IMR-90 (cell line): Measurements from ENCODE around the gene NFASC. TPM values are rescaled to one million over a fixed set of nuclear protein-coding genes. Genes with fewer than 3 reads are reported as not detected.

Experiments
- ATAC-seq: fragments of 200-7000 bp; cut with Tn5 transposase; 2 replicates; pipeline ENCODE4 v1.9.1; 2020; ENCODE audit warnings: low read depth, mild to moderate bottlenecking, moderate library complexity
- BruUV-seq: library from RNA; stranded (reverse); fragments of 400-500 nt; replicated peaks from 2 replicates; lab custom pipeline; 2021; lab: Mats Ljungman, UMichigan
- CTCF ChIA-PET: fragments of 300-600 bp; formaldehyde crosslinking; extraction: SDS; loops from one replicate; lab custom pipeline; 2021; ENCODE audit warnings: antibody characterized with exemption; lab: Yijun Ruan, JAX
- POLR2A ChIA-PET: fragments of 300-600 bp; sonication (Branson Sonifier 250); formaldehyde crosslinking; loops from one replicate; lab custom pipeline; 2022; ENCODE audit warnings: antibody characterized with exemption; ENCODE audit not compliant: unreplicated experiment; lab: Charles Lee
- DNase-seq: peaks from one replicate; pipeline ENCODE4 v3.0.0; 2013
- H2AFZ ChIP-seq: replicated peaks from 2 replicates; pipeline ENCODE3; 2013; ENCODE audit warnings: low read length, mild to moderate bottlenecking; ENCODE audit not compliant: poor library complexity
- H2AK5ac ChIP-seq: 2 replicates; pipeline ENCODE4 v1.6.1; 2013; ENCODE audit warnings: low read depth, low read length, inconsistent platforms
- H2AK9ac ChIP-seq: replicated peaks from 2 replicates; pipeline ENCODE3; 2013; ENCODE audit warnings: mild to moderate bottlenecking, low read depth, low read length, moderate library complexity; ENCODE audit not compliant: poor library complexity
- H2BK120ac ChIP-seq: 2 replicates; pipeline ENCODE4 v1.6.1; 2013; ENCODE audit warnings: low read depth, low read length, inconsistent platforms
- H2BK15ac ChIP-seq: 3 replicates; pipeline ENCODE4 v1.6.1; 2013; ENCODE audit warnings: low read depth, low read length, inconsistent platforms
- H2BK20ac ChIP-seq: 2 replicates; pipeline ENCODE4 v1.6.1; 2013; ENCODE audit warnings: low read depth, mild to moderate bottlenecking, inconsistent platforms, low read length, moderate library complexity
- H2BK5ac ChIP-seq: 2 replicates; pipeline ENCODE4 v1.6.1; 2013; ENCODE audit warnings: mild to moderate bottlenecking, low read depth, low read length, inconsistent platforms; ENCODE audit not compliant: poor library complexity, severe bottlenecking
- H3K14ac ChIP-seq: replicated peaks from 2 replicates; pipeline ENCODE4 v1.6.1; 2013; ENCODE audit warnings: low read depth, low read length, inconsistent platforms
- H3K18ac ChIP-seq: 2 replicates; pipeline ENCODE4 v1.6.1; 2013; ENCODE audit warnings: low read depth, low read length, control low read depth
- H3K23ac ChIP-seq: 2 replicates; pipeline ENCODE4 v1.6.1; 2013; ENCODE audit warnings: low read depth, low read length, inconsistent platforms
- H3K27ac ChIP-seq: 2 replicates; pipeline ENCODE4 v1.5.1; 2013; ENCODE audit warnings: mild to moderate bottlenecking, control low read depth, low read length; ENCODE audit not compliant: insufficient read depth
- H3K27me3 ChIP-seq: 2 replicates; pipeline ENCODE4 v1.6.1; 2013; ENCODE audit warnings: low read length; ENCODE audit not compliant: control insufficient read depth, insufficient read depth
- H3K36me3 ChIP-seq: 2 replicates; pipeline ENCODE4 v1.6.1; 2013; ENCODE audit warnings: low read length, mixed read lengths; ENCODE audit not compliant: control insufficient read depth, insufficient read depth
- H3K4ac ChIP-seq: 2 replicates; pipeline ENCODE4 v1.6.1; 2013; ENCODE audit warnings: low read depth, low read length, inconsistent platforms
- H3K4me1 ChIP-seq: 2 replicates; pipeline ENCODE4 v1.6.1; 2013; ENCODE audit warnings: low read length, mixed read lengths; ENCODE audit not compliant: control insufficient read depth, insufficient read depth
- H3K4me2 ChIP-seq: 2 replicates; pipeline ENCODE4 v1.6.1; 2013; ENCODE audit warnings: low read depth, mild to moderate bottlenecking, control low read depth, low read length, moderate library complexity
- H3K4me3 ChIP-seq: 2 replicates; pipeline ENCODE4 v1.5.1; 2013; ENCODE audit warnings: low read depth, mild to moderate bottlenecking, control low read depth, low read length, moderate library complexity; ENCODE audit not compliant: insufficient read depth
- H3K56ac ChIP-seq: 2 replicates; pipeline ENCODE4 v1.6.1; 2013; ENCODE audit warnings: low read length, inconsistent platforms; ENCODE audit not compliant: insufficient read depth; ENCODE audit errors: extremely low read depth
- H3K79me1 ChIP-seq, 2 experiments: 2 replicates each; pipeline ENCODE4 v1.6.1; 2013; ENCODE audit warnings: low read length in 2 of 2, inconsistent platforms in 1 of 2, low read depth in 1 of 2
- H3K9ac ChIP-seq: 2 replicates; pipeline ENCODE4 v1.6.1; 2013; ENCODE audit warnings: low read depth, low read length, control low read depth
- H3K9me1 ChIP-seq: 2 replicates; pipeline ENCODE4 v1.6.1; 2013; ENCODE audit warnings: low read length, inconsistent platforms; ENCODE audit not compliant: insufficient read depth
- H3K9me3 ChIP-seq: 2 replicates; pipeline ENCODE4 v1.6.1; 2013; ENCODE audit warnings: low read length; ENCODE audit not compliant: control insufficient read depth, insufficient read depth
- H4K20me1 ChIP-seq: 2 replicates; pipeline ENCODE4 v1.6.1; 2013; ENCODE audit warnings: low read length, inconsistent platforms; ENCODE audit not compliant: insufficient read depth
- H4K5ac ChIP-seq: 2 replicates; pipeline ENCODE4 v1.6.1; 2013; ENCODE audit warnings: mild to moderate bottlenecking, low read depth, low read length, control low read depth
- H4K8ac ChIP-seq, 2 experiments: 2 replicates each; pipeline ENCODE4 v1.6.1; 2013; ENCODE audit warnings: low read depth in 2 of 2, low read length in 2 of 2, control low read depth in 1 of 2, inconsistent platforms in 1 of 2
- H4K91ac ChIP-seq: 2 replicates; pipeline ENCODE4 v1.6.1; 2013; ENCODE audit warnings: low read depth, low read length, inconsistent platforms; ENCODE audit not compliant: insufficient read depth
- BHLHE40 ChIP-seq: fragments of 150-350 bp; IDR thresholded peaks from 2 replicates; pipeline ENCODE4 v1.6.1; 2016; ENCODE audit warnings: mild to moderate bottlenecking, low read depth, low read length
- CEBPB ChIP-seq: IDR thresholded peaks from 2 replicates; pipeline ENCODE4 v1.6.1; 2012; ENCODE audit warnings: low read depth, low read length, improper control_type of control experiment
- CHD1 ChIP-seq: IDR thresholded peaks from 2 replicates; pipeline ENCODE4 v1.6.1; 2012; ENCODE audit warnings: low read depth, low read length, improper control_type of control experiment
- FOS ChIP-seq: fragments of 150-350 bp; IDR thresholded peaks from 2 replicates; pipeline ENCODE4 v1.6.1; 2016; ENCODE audit warnings: low read depth, low read length
- MAFK ChIP-seq: IDR thresholded peaks from 2 replicates; pipeline ENCODE4 v1.6.1; 2012; ENCODE audit warnings: low read depth, low read length, improper control_type of control experiment
- MAZ ChIP-seq: IDR thresholded peaks from 2 replicates; pipeline ENCODE4 v1.6.1; 2012; ENCODE audit warnings: low read depth, mild to moderate bottlenecking, low read length, improper control_type of control experiment, moderate library complexity, borderline replicate concordance
- MXI1 ChIP-seq: IDR thresholded peaks from 2 replicates; pipeline ENCODE4 v1.6.1; 2012; ENCODE audit warnings: low read depth, mild to moderate bottlenecking, low read length, moderate library complexity, borderline replicate concordance
- NFE2L2 ChIP-seq: fragments of 150-350 bp; IDR thresholded peaks from 2 replicates; pipeline ENCODE4 v1.6.1; 2016; ENCODE audit warnings: low read depth, mild to moderate bottlenecking, low read length
- POLR2A ChIP-seq: IDR thresholded peaks from 2 replicates; pipeline ENCODE4 v1.6.1; 2012; ENCODE audit warnings: mild to moderate bottlenecking, low read depth, low read length
- RAD21 ChIP-seq: IDR thresholded peaks from 2 replicates; pipeline ENCODE4 v1.6.1; 2012; ENCODE audit warnings: low read length, improper control_type of control experiment
- RCOR1 ChIP-seq: IDR thresholded peaks from 2 replicates; pipeline ENCODE4 v1.6.1; 2012; ENCODE audit warnings: mild to moderate bottlenecking, low read length, improper control_type of control experiment; ENCODE audit not compliant: insufficient replicate concordance
- RFX5 ChIP-seq: IDR thresholded peaks from 2 replicates; pipeline ENCODE4 v1.8.0; 2012; ENCODE audit warnings: low read depth, mild to moderate bottlenecking, low read length, moderate library complexity
- SMC3 ChIP-seq: fragments of 150-350 bp; IDR thresholded peaks from 2 replicates; pipeline ENCODE4 v1.6.1; 2016; ENCODE audit warnings: low read depth, mild to moderate bottlenecking, antibody characterized with exemption, low read length, moderate library complexity
- WGBS, 2 experiments: methylation state at CpG; one replicate each; pipeline versions ENCODE4 v1.1.5 to v1.1.7; 2013; ENCODE audit warnings: missing lambda C conversion rate in 2 of 2; ENCODE audit not compliant: insufficient read length in 1 of 2; ENCODE audit errors: extremely low coverage in 2 of 2; 5-methylcytosine and 5-hydroxymethylcytosine counted together
- dilution Hi-C: fragments of 300-500 bp; cut with HindIII; formaldehyde crosslinking; loops from one replicate; pipeline ENCODE4 v1.14.3; 2018; ENCODE audit warnings: low sequenced_read_pairs; ENCODE audit not compliant: unreplicated experiment
- in situ Hi-C: fragments of 300-500 bp; cut with MboI; formaldehyde crosslinking; loops from 3 replicates; pipeline ENCODE4 v1.14.3; 2019; ENCODE audit warnings: low sequenced_read_pairs, inconsistent platforms, mixed read lengths
- intact Hi-C: fragments of 100-400 bp; cut with micrococcal nuclease; formaldehyde crosslinking; loops from 2 replicates; pipeline ENCODE4 v1.10.0; 2022
- polyA plus RNA-seq, 3 experiments: library from polyadenylated mRNA; depleted of rRNA; stranded (reverse); fragments of >200 nt; gene quantifications; 2 replicates each; pipeline ENCODE4 v1.2.3, GENCODE V29; 2012; ENCODE audit warnings: low replicate concordance in 1 of 3
- total RNA-seq: library from RNA; depleted of rRNA; stranded (reverse); fragments of >200 nt; gene quantifications from 2 replicates; pipeline ENCODE4 v1.2.3, GENCODE V29; 2012
- TF ChIP-seq, protein P1 (sequence below): fragments of 150-350 bp; IDR thresholded peaks from 2 replicates; pipeline ENCODE4 v1.6.1; 2016; ENCODE audit warnings: low read depth, mild to moderate bottlenecking, low read length, moderate library complexity, borderline replicate concordance
- TF ChIP-seq, protein P2 (sequence below): fragments of 150-350 bp; IDR thresholded peaks from 2 replicates; pipeline ENCODE4 v1.6.1; 2017; ENCODE audit warnings: mild to moderate bottlenecking, antibody characterized with exemption, low read length, low read depth
- TF ChIP-seq, protein P3 (sequence below): conservative IDR thresholded peaks from 2 replicates; pipeline ENCODE4 v1.5.1; 2012; ENCODE audit warnings: mild to moderate bottlenecking, low read depth, low read length, improper control_type of control experiment

The NFASC gene
- total and polyA plus RNA-seq, 2 of the 4 experiments (the other 2 are of a cell fraction), result 0.18 to 0.79 TPM

DNA sequence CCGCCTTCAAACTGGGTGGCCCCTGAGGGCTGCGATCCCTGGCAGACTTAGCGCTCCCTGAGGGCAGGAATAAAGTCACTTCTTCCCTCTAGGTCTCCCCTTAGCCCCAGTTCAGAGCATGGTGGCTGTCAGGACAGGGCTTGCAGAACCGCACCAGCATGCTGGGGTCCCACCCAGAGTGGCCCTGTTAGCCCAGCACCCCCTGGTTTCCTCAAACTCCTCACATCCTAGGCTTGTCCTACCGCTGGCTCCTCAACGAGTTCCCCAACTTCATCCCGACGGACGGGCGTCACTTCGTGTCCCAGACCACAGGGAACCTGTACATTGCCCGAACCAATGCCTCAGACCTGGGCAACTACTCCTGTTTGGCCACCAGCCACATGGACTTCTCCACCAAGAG lies 188.2 kb downstream of the NFASC start:
- BruUV-seq, result no TSS peak
- no peaks in the 10 kb centered on the region for H4K20me1 ChIP-seq
- TF ChIP-seq MXI1 (no peak), SMC3 (no peak), BHLHE40 (no peak), FOS (no peak), NFE2L2 (no peak), RAD21 (no peak), RFX5 (no peak), CEBPB (no peak), MAFK (no peak), POLR2A (no peak), MAZ (no peak), CHD1 (no peak), RCOR1 (no peak)
- TF ChIP-seq, protein P1, sequence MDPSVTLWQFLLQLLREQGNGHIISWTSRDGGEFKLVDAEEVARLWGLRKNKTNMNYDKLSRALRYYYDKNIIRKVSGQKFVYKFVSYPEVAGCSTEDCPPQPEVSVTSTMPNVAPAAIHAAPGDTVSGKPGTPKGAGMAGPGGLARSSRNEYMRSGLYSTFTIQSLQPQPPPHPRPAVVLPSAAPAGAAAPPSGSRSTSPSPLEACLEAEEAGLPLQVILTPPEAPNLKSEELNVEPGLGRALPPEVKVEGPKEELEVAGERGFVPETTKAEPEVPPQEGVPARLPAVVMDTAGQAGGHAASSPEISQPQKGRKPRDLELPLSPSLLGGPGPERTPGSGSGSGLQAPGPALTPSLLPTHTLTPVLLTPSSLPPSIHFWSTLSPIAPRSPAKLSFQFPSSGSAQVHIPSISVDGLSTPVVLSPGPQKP, result no peak
- TF ChIP-seq, protein P2, sequence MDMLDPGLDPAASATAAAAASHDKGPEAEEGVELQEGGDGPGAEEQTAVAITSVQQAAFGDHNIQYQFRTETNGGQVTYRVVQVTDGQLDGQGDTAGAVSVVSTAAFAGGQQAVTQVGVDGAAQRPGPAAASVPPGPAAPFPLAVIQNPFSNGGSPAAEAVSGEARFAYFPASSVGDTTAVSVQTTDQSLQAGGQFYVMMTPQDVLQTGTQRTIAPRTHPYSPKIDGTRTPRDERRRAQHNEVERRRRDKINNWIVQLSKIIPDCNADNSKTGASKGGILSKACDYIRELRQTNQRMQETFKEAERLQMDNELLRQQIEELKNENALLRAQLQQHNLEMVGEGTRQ, result no peak
- TF ChIP-seq, protein P3, sequence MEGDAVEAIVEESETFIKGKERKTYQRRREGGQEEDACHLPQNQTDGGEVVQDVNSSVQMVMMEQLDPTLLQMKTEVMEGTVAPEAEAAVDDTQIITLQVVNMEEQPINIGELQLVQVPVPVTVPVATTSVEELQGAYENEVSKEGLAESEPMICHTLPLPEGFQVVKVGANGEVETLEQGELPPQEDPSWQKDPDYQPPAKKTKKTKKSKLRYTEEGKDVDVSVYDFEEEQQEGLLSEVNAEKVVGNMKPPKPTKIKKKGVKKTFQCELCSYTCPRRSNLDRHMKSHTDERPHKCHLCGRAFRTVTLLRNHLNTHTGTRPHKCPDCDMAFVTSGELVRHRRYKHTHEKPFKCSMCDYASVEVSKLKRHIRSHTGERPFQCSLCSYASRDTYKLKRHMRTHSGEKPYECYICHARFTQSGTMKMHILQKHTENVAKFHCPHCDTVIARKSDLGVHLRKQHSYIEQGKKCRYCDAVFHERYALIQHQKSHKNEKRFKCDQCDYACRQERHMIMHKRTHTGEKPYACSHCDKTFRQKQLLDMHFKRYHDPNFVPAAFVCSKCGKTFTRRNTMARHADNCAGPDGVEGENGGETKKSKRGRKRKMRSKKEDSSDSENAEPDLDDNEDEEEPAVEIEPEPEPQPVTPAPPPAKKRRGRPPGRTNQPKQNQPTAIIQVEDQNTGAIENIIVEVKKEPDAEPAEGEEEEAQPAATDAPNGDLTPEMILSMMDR, result no peak
- H2BK120ac ChIP-seq, result no peak overlapping the region
- H3K27ac ChIP-seq, result no peak overlapping the region
- dilution Hi-C loops, result no loop called here
- no peak overlapping the region for H4K8ac ChIP-seq
- no peak overlapping the region for H3K9ac ChIP-seq
- H3K4ac ChIP-seq, result no peak overlapping the region
- in situ Hi-C loops, result no loop called here
- no peak overlapping the region for H3K14ac ChIP-seq
- no peak overlapping the region for H2AK9ac ChIP-seq
- no peak overlapping the region for H2BK15ac ChIP-seq
- DNase-seq (no peak), ATAC-seq (no peak)
- no peak overlapping the region for H4K91ac ChIP-seq
- POLR2A ChIA-PET, result no interaction called here
- no peak overlapping the region for H3K18ac ChIP-seq
- no peaks in the 10 kb centered on the region for H3K36me3 ChIP-seq
- no peak overlapping the region for H3K56ac ChIP-seq
- 97% methylated on average over 6 of the region's 12 CpGs; no CpG with 5 or more reads in 1 of the 2 experiments for WGBS, 2 experiments
- no peak overlapping the region for H2BK5ac ChIP-seq
- CTCF ChIA-PET, result no interaction called here
- H3K23ac ChIP-seq, result no peak overlapping the region
- intact Hi-C loops, result no loop called here
- no peaks in the 10 kb centered on the region for H3K79me1 ChIP-seq
- no peak overlapping the region for H2AFZ ChIP-seq
- H3K4me1 ChIP-seq, result no peaks in the 10 kb centered on the region
- no peak overlapping the region for H2AK5ac ChIP-seq
- H2BK20ac ChIP-seq, result no peak overlapping the region
- no peak overlapping the region for H3K4me3 ChIP-seq
- no peaks in the 10 kb centered on the region for H3K9me3 ChIP-seq
- H3K4me2 ChIP-seq, result no peak overlapping the region
- H4K5ac ChIP-seq, result no peak overlapping the region
- H3K27me3 ChIP-seq, result peaks cover 30% of the 10 kb centered on the region
- no peaks in the 10 kb centered on the region for H3K9me1 ChIP-seq
